RWPE1 (cell line): ENCODE data around the gene NBEA.
"Not testable (repeated sequence)": the region's sequence is repeated elsewhere in the genome, so short reads cannot be mapped to it uniquely, and the experiment has no call there.

Experiments
- CTCF ChIA-PET: fragments of 350-600 bp; sonication (Branson Sonifier 250); formaldehyde crosslinking; extraction: SDS; loops from one replicate; lab custom pipeline; 2021; lab: Yijun Ruan, JAX
- POLR2A ChIA-PET: fragments of 400-600 bp; formaldehyde crosslinking; extraction: SDS; loops from one replicate; lab custom pipeline; 2020; ENCODE audit warnings: antibody characterized with exemption; ENCODE audit not compliant: low non-redundant PET; lab: Yijun Ruan, JAX
- DNase-seq: peaks from one replicate; pipeline ENCODE4 v3.0.0; 2012; ENCODE audit warnings: low spot score
- H3K27ac ChIP-seq: fragments of 450-650 bp; 2 replicates; pipeline ENCODE4 v1.5.1; 2017
- CTCF ChIP-seq: fragments of 450-650 bp; conservative IDR thresholded peaks from 2 replicates; pipeline ENCODE4 v1.5.1; 2017; ENCODE audit warnings: low read depth, mild to moderate bottlenecking

NBEA gene

GRCh38 chr13:34901572-34901971, 40.5 kb upstream of the NBEA start:
- POLR2A ChIA-PET: no interaction called here
- no peak for DNase-seq
- CTCF ChIA-PET: no interaction called here
- no peak for TF ChIP-seq CTCF
- no peak overlapping the region for H3K27ac ChIP-seq

GRCh38 chr13:34911159-34911558, 30.9 kb upstream of the NBEA start:
- TF ChIP-seq CTCF: no peak
- CTCF ChIA-PET: no interaction called here
- no peak for DNase-seq
- POLR2A ChIA-PET: no interaction called here
- H3K27ac ChIP-seq: no peak overlapping the region

- no peak overlapping the region for H3K27ac ChIP-seq
- DNase-seq: no peak
- POLR2A ChIA-PET: no interaction called here
These were observed 29.0 kb upstream of the NBEA start for GRCh38 chr13:34913040-34913439.

DNA sequence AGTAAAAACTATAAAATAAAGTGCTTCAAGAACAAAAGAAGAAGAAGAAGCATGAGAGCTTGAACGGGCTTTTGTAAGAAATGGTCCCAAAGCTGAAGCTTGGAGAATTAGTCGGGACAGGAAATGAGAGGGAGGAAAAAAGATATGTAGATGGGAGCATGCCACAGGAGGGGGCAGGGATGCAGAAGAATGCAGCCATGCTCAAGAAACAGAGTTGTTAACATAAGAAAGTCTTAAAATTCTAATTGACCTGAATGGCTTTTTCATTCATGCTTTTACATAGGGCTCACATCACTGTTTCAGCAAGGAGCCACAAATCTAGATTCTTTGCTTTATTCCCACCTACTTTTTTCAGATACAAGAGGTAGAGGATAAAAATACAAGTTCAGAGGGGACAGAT, 27.7 kb upstream of the NBEA start:
- no peak for DNase-seq
- no peak for TF ChIP-seq CTCF
- ChIA-PET POLR2A (no interaction called here), CTCF (no interaction called here)
- no peak overlapping the region for H3K27ac ChIP-seq

More at GRCh38 chr13:34913040-34913439, 29.0 kb upstream of the NBEA start:
- CTCF ChIA-PET: no interaction called here
- no peak for TF ChIP-seq CTCF

DNA sequence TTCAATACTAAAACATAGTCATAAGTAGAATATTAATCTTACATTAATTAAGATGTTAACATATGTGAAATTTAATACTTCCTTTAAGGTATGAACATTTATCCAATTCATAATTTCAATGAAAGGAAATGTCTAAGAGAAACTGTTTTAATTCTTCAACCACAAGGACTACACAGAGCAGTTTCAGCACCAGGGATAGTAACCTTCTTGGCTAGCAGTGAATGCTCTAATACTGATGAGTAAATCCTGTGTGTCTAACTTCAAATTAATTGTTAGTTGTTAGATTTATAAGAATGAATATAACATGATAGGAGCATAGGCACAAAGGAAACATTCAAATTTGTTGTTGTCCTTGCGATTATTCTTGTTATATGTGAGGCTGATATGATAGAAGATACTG, 15.6 kb upstream of the NBEA start:
- DNase-seq: no peak
- H3K27ac ChIP-seq: no peak overlapping the region
- no peak for TF ChIP-seq CTCF
- POLR2A ChIA-PET: no interaction called here
- CTCF ChIA-PET: no interaction called here

- DNase-seq, CTCF ChIA-PET, POLR2A ChIA-PET: not testable (repeated sequence)
These were observed 13.4 kb upstream of the NBEA start for GRCh38 chr13:34928676-34929075.

GRCh38 chr13:34931572-34931971, 10.5 kb upstream of the NBEA start:
- DNase-seq: no peak
- no peak overlapping the region for H3K27ac ChIP-seq
- ChIA-PET POLR2A (no interaction called here), CTCF (no interaction called here)
- no peak for TF ChIP-seq CTCF

More at GRCh38 chr13:34928676-34929075, 13.4 kb upstream of the NBEA start:
- not testable (repeated sequence) for H3K27ac ChIP-seq
